ENCODE data around the gene NRG3. TPM values are rescaled to one million over a fixed set of nuclear protein-coding genes. Genes with fewer than 3 reads are reported as not detected.
A peak's percentile ranks its signal among the peaks of the same experiment; 100 is the strongest.

Gene NRG3
- polyA plus RNA-seq (ENCODE audit: insufficient read length in 4 of 4) = 10 to 100 TPM; 12.0 to 14.3 (median 13.3) TPM

GRCh38 chr10:81874875-81875466, at the start of gene NRG3:
Gene NRG3, plus strand, starts transcription at chr10:81875194.
- no peak for DNase-seq (ENCODE audit: low read depth in 4 of 4, low spot score in 3 of 4)

- DNase-seq (ENCODE audit: low read depth in 4 of 4, low spot score in 3 of 4) = no peak
These were observed 46.7 kb upstream of the NRG3 start for GRCh38 chr10:81828251-81828650.

- DNase-seq (ENCODE audit: low read depth in 4 of 4, low spot score in 3 of 4) = no peak
These were observed 43.9 kb upstream of the NRG3 start for GRCh38 chr10:81831060-81831459.

- no peak for DNase-seq (ENCODE audit: low read depth in 4 of 4, low spot score in 3 of 4)
These were observed 36.0 kb upstream of the NRG3 start for GRCh38 chr10:81838950-81839349.

- no peak for DNase-seq (ENCODE audit: low read depth in 4 of 4, low spot score in 3 of 4)
These were observed 32.0 kb upstream of the NRG3 start for GRCh38 chr10:81843042-81843441.

GRCh38 chr10:81847675-81848074, 27.3 kb upstream of the NRG3 start:
- DNase-seq (ENCODE audit: low read depth in 4 of 4, low spot score in 3 of 4) = no peak

DNA sequence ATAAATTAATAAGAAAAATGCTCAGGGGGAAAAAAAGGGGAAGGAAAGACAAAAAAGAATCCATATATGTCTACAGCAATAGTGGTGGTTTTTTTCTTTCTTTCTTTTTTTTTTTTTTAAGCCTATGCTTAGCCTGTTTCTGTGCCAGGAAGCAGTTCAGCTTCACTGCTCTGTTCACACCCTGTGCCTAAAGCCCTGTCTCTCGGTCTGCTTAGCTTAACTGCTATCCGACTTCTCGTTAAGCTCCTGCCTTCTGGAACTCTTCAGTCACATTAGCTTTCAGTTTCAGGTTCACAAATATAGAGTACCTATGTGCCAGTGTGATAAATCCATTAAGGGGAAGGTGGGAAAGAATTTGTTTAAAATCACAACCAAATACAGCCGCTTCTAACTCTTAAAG, 26.5 kb upstream of the NRG3 start:
- DNase-seq (ENCODE audit: low read depth in 4 of 4, low spot score in 3 of 4) = no peak

DNA sequence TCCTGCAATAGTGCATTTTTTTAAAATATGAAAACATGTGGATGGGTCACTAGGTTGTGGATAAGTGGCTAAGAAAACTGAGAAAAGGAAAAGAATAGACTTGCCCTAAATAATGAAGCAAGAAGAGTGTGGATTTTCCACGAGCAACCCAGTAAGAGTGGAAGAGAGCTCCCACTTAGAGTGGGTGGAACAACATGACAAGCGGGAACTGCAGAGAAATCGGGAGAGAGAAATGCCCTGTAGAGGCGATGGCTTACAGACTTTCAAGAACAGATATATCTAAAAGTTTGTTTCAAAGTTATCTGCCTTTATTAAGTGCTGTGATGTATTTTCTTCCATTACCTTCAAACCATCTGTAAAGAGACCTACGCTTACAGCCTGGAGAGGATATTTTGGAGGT, 26.1 kb upstream of the NRG3 start:
- DNase-seq (ENCODE audit: low read depth in 4 of 4, low spot score in 3 of 4) = no peak

GRCh38 chr10:81862596-81862995, 12.4 kb upstream of the NRG3 start:
- DNase-seq (ENCODE audit: low read depth in 4 of 4, low spot score in 3 of 4) = no peak

- no peak for DNase-seq (ENCODE audit: low read depth in 4 of 4, low spot score in 3 of 4)
These were observed 11.2 kb upstream of the NRG3 start for GRCh38 chr10:81863771-81864170.

GRCh38 chr10:81865581-81865980, 9.4 kb upstream of the NRG3 start:
- no peak for DNase-seq (ENCODE audit: low read depth in 4 of 4, low spot score in 3 of 4)

GRCh38 chr10:81866753-81867152, 8.2 kb upstream of the NRG3 start:
- no peak for DNase-seq (ENCODE audit: low read depth in 4 of 4, low spot score in 3 of 4)

GRCh38 chr10:81870472-81870871, 4.5 kb upstream of the NRG3 start:
- DNase-seq (ENCODE audit: low read depth in 4 of 4, low spot score in 3 of 4) = no peak

DNA sequence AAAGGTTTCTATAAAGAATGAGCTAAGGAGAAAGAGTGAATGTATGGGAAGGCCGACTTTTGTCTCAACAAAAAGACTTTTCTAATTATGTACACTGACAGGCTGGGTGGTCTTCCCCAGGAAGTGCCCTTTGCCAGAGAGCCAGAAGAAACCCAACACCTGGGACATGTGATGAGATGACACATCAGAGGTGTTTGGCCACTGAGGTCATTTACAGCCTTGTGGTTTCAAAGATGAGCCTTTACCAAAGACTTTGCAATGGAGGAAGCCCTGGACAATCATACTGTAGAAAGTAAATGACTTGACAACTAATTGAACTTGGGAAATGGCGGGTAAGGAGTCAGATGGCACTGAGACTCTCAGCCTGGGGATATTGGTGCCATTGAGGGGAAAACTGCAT, 3.4 kb upstream of the NRG3 start:
- DNase-seq (ENCODE audit: low read depth in 4 of 4, low spot score in 3 of 4) = no peak

DNA sequence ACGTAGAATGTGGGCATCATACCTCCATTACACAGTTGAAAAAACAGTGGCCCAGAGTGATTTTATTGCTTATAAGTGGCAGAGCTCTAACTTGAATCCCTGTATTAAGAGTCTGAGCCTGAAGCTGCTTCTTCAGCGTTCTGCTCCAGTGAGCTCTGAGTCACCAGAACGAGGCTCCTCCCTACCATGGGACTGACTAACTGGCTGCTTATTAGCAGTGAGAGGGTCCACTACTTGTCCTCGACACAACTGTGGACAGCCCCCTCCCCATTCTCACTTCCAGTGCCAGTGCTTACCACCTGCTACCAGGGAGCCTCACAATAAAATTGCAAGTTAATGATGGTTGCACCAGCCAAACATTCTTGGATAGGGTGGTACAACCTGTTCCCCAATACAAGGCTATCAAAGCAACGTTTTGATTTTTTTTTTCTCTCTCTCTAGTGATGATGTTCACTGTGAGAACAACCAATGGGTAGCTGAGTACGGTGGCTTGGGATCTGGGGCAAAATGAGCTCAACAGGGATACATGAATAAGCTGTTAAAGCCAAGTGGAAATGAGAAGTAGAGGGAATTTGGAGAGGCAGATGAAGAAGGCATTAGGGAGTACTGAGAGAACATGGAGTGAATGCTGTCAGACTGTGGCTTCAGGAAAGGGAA, 2.7 kb upstream of the NRG3 start:
- no peak for DNase-seq (ENCODE audit: low read depth in 4 of 4, low spot score in 3 of 4)

DNA sequence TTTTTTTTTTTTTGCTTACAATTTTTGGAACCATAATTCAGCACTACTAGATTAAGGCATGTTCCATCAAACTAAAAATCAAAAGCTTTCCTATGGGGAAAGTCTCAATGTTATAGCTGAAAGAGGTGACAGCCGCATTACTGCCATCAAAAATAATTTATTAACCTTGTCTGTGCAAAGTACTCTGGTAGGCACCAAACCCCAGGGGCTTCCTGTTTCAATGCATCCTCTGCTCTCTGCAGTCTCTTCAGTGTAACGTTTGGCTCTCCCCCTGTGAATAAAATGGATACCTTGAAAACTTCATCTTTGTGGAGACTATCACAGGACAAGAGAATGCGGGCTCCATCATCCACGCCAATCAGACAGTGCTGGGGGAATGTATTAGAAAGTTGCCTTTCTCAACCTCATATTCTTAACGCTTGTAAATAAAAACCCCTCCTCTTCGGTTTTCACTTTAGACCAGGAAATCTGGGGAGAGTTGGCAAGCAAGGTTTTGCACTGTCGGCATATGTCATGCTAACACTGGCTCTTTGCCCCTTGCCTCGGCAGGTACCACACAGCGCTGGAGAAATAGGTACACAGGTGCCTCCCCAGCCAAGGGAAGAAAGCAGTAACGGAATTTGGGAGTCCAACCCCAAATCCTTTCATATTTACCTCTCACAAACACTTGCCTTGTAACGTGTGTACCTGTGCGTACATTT, 1.6 kb upstream of the NRG3 start:
- no peak for DNase-seq (ENCODE audit: low read depth in 4 of 4, low spot score in 3 of 4)

- peak; percentile 67 to 69 (median 68) for DNase-seq (ENCODE audit: low read depth in 4 of 4, low spot score in 3 of 4)
These were observed 820 bp upstream of the NRG3 start for GRCh38 chr10:81873932-81874816.

- no peak for DNase-seq (ENCODE audit: low read depth in 4 of 4, low spot score in 3 of 4)
These were observed 666 bp downstream of the NRG3 start for GRCh38 chr10:81875467-81876252.

DNA sequence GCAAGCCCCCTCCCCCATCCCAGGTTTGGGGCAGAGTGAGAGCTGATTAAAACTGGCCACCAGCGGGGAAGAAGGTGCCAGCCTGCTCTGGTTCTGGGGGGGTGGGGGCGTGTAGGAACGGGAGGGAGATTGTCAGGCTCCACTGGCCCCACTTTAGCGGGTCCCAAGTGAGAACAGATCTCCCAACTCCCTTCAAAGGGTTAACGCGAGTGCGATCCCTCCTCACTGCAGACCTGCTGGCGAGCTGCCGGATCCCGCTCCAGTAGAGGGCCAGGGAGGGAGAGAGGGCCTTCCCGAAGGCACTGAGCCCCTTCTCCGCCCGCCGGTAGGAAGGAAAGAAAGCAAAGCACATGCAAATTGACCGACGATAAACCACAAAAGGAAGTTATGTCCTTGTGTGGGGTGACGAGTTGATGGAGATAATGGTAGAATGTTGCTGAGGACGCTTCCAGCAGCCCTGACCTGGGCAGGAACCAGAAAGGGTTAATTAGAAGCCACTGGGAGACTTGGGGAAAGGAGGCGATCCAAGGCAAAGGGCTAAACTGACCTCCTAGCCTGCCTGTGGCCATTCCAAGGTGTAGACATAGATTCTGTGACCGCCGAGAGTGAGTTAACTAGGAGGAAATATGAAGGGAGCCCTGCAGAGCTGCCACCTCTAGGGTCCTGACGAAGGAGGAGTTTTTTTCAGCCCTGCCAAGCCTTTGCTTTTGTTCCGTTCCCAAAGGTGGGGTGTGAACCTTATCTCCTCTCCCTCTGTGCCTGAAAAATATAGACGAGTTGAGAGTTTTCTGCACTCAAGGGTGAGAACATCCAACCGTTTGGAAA, 1.5 kb downstream of the NRG3 start:
- DNase-seq (ENCODE audit: low read depth in 4 of 4, low spot score in 3 of 4) = no peak
